Thyroid gland (tissue), 4 donors: ENCODE data around the gene CRYBG2.

Experiments used
- POLR2A ChIP-seq, 2 donors: fragments of 450-650 bp; IDR thresholded peaks; one replicate each; pipeline ENCODE4 v1.6.1; 2017; ENCODE audit warnings: antibody characterized with exemption in 2 of 2, mild to moderate bottlenecking in 2 of 2, moderate library complexity in 1 of 2
- TF ChIP-seq, protein P1 (sequence below), 6 experiments: fragments of 200-600 bp in 3 of 6; fragments of 450-650 bp in 3 of 6; sonication (generic) in 3 of 6; IDR thresholded peaks; one replicate each; pipeline ENCODE4 v1.5.1; 2016 to 2019; ENCODE audit warnings: antibody characterized with exemption in 6 of 6, mild to moderate bottlenecking in 2 of 6, inconsistent platforms in 1 of 6, moderate library complexity in 1 of 6

- TF ChIP-seq, protein P1, sequence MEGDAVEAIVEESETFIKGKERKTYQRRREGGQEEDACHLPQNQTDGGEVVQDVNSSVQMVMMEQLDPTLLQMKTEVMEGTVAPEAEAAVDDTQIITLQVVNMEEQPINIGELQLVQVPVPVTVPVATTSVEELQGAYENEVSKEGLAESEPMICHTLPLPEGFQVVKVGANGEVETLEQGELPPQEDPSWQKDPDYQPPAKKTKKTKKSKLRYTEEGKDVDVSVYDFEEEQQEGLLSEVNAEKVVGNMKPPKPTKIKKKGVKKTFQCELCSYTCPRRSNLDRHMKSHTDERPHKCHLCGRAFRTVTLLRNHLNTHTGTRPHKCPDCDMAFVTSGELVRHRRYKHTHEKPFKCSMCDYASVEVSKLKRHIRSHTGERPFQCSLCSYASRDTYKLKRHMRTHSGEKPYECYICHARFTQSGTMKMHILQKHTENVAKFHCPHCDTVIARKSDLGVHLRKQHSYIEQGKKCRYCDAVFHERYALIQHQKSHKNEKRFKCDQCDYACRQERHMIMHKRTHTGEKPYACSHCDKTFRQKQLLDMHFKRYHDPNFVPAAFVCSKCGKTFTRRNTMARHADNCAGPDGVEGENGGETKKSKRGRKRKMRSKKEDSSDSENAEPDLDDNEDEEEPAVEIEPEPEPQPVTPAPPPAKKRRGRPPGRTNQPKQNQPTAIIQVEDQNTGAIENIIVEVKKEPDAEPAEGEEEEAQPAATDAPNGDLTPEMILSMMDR (IDR thresholded peaks at IDR 0.05): no peak
- no peak for TF ChIP-seq POLR2A (IDR thresholded peaks at IDR 0.05)
Observed at GRCh38 chr1:26395754-26396153, 41.8 kb upstream of the CRYBG2 start.
